NCI-H1417 treated with DMSO at 0.1 percent for 48 hours (cell line): ENCODE data around the gene NGEF.
"Not testable (repeated sequence)": the region's sequence is repeated elsewhere in the genome, so short reads cannot be mapped to it uniquely, and the experiment has no call there.

ENCODE experiments used
- DNase-seq: peaks from one replicate; lab custom pipeline; 2025; lab: John Stamatoyannopoulos, UW

Gene NGEF

DNA sequence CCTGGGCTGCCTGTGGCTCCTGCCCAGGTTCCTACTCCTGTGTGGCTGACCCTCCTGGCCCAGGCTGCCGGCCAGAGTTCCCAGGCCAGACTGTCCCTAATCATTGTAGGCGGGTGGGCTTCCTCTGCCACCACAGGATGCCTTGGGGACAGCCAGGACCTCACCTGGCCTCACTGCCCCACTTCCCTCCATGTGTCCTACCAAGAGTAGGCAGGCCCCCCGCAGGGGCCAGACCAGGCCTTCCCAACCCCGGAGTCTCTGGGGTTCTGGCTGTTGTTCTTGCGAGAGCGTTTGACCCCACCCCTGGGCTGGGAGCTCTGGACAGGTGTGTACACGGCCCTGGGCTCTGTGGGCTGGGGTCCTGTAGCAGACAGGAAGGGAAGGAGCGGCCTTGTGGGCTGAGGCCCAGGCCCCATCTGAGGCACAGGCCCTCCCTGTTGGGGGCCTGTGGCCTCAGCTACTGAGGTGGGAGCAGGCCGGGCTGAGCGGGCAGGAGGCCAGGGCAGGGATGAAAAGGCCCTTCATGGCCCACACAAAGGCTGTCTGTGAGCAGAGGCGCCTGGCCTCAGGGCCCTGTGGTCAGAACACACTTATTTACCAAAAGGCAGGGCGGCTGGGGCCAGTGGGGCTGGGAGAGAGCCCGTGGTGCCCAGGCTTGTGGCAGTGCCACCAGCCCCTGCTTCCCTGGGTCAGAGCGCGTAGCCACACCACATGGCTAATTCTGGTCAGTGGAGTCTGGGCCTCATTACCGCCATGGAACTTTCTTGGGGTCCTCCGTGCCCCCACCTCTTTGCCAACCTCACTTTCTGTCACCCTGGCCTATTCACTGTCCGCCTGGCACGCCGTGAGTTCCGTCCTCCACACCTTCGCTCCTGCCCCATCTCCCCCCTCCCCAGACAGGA, 141.0 kb downstream of the NGEF start:
- no peak for DNase-seq

DNA sequence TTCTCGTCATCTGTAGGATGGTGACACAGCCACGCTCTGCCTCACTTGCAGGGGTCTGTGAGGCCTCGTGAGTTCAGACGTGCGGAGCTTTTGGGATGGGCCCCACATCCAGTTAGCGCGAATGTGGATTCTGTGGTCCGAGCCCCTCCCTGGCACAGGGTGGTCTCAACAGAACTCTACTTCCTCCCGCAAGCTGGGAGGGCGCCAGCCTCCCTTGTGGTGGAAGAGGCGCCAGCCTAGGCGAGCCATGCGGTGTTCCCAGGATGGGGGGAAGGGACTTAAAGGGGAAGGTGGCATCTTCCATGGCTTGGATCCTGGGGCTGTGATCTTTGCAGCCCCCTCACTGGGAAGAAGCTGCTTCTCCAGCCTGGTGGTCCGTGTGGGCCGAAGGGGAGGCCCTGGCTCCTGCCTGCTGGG, 141.6 kb downstream of the NGEF start:
- no peak for DNase-seq

DNA sequence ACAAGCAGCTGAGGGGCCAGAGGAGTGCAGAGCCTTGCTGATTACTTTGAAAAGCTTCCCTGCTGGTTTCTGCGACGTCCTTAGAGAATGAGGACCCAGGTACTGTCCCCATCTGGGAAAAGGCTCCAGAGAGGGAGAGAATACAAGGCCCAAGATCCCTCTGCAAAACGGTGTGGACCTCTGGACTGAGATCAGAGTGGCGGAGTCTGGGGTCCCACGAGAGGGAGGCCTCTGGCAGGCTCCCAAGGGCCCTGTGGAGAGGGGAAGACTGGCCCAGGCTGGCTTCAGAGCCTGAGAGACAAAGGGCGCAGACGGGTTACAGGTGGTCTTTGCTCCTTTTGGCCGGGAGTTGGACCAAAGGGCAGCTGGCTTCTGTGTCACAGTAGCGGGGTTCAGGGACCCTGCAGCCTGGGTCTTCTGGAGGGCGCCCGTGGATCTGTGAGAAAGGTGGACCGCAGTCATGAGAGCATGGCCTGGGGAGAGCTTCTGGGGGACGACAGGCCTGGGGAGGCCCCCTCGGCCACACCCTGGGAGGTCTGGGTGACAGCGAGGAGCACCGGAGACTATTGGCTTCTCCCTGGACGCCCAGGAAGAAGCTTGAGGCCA, 142.2 kb downstream of the NGEF start:
- no peak for DNase-seq

DNA sequence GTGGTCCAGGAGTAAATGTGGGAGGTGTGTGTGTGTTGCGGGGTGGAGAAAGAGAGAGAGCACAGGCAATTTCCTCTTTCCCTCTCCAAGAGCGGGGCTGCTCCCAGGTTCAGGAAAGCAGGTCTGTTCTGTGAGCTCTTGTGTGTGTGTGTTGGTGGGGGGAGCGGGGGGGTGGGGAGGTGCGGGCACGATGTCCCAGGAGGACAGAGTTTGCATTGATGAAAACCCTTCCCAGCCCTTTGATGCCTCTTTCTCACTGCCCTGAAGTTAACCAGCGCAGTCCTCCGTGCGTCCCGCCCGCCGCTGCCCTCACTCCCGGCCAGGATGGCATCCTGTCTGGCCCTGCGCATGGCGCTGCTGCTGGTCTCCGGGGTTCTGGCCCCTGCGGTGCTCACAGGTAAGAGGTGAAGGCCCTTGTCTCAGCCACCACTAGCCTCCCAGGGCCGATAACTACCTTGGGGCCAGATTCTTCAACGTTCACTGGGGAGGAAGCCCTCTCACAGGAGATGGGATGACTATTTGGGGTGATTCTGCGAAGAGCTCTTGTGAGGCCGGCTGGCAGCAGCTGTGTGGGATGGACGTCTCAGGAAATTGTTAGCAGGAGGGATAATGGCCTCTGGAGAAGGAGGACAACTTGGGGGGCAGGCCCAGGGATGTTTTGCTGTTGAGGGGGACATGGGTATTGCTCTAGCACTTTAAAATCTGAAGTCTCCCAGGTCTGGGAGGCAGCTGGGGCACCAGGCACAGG, 142.9 kb downstream of the NGEF start, which contains the start of gene SNORC:
TSS of gene SNORC (plus strand) at position 247 of the 748 bp plus-strand sequence. CDS start at position 325, 78 bp downstream.
- no peak for DNase-seq

DNA sequence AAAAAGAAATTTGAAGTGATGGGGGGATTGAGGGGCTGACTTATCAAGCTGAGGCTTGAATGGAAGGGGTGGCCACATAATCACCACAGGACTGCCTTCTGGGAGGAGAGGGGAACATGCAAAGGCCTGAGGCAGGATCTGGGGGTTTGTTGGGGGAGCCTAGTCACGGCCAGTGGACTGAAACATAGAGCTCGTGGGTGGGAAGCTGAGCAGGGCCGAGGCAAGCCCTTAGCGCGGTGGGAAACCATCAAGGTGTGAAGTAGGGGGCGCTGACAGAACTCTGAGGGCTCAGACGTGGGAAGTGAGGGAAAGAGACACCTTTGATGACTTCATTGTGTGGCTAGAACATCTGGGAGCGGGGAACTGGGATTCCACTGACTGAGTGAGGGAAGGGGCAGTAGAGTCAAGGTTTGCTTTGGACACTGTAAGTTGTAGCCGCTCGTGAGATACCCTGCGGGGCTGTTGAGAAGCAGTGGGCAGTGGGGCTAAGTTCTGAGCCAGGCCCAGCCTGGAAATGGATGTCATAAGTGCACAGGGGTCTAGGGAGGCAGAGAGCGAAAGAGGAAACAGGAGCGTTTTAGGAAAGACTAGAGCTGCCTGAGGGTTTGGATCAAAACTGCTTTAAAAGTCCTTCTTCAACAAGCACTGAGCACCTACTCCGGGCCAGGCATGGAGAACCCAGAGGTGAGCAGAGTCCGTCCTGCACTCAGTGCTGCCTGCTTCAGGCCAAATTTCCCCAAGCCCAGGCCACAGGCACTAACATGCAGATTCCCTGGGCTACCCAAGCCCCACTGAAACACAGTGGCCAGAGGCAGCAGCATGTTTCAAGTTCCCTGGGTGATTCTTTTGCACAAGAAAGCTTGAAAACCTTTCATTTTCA, 143.7 kb downstream of the NGEF start:
- DNase-seq: no peak

DNA sequence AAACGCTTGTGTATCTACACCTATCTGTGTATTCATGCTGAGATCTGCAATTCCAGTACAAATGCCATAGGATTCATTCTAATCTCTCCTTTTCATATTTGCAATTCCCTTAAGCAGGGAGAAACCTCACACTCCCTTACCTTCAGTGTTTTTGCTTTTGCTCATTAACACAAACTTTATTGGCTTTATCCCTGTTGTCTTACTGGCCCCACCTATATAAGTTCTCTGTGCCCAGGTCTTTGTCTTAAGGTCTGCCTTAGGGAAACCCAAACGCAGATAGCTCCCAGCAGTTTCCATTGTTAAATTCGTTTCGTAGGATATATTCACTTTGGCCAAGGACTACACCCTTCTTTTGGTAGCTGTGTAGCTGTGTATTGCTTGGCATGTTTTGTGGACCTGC, 147.0 kb downstream of the NGEF start:
- no peak for DNase-seq

DNA sequence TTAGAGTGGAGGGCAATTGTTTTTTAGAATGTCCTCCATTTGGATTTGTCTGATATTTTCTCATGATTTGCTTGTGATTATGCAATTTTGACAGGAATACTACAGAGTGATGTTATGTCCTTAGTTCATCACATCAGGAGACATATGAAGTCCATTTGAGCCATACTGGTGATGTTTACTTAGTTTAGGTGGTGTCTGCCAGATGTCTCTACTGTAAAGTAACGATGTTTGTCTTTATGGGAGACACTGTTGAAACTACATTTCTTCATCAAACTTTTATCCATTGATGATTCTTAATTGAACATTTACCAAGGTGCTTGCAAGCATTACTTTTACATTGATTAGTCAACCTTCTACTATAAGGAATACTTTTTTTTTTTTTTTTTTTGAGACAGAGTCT, 147.9 kb downstream of the NGEF start:
- no peak for DNase-seq

DNA sequence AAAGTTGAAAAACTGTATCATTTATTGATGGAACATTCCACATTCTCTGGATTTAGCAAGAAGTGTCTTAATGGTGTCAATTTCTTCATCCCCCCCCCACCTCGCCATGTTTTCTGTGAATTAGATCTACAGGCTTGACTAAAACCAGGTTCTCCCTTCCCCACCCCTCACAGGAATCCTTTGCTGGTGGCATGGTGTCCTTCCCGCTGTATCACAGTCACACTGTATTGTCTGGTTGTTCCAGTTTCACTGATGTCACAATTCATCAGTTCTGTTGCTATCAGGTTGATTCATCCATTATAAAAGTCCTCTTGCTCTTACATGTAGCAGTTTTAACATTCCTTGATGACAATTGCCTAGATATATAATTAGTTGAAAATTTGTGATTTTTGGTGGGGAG, 149.1 kb downstream of the NGEF start:
- no peak for DNase-seq

DNA sequence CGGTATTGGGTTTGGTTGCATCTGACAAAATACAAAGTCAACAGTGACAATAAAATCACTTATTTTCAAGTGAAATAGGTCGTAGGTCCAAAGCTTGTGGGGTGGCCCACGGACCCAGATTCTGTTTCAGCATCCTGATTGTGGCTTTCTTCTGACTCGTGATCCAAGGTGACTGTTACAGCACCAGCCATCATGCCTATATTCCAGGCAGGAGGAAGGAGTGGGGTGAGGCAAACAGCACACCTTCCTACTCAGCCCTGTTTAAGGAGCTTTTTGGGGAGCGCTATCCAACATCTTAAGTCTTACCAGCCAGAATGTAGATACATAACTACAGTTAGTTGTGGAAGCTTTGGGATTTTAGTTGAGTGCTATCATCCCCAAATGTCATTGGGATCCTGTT, 151.7 kb downstream of the NGEF start:
- DNase-seq: no peak

DNA sequence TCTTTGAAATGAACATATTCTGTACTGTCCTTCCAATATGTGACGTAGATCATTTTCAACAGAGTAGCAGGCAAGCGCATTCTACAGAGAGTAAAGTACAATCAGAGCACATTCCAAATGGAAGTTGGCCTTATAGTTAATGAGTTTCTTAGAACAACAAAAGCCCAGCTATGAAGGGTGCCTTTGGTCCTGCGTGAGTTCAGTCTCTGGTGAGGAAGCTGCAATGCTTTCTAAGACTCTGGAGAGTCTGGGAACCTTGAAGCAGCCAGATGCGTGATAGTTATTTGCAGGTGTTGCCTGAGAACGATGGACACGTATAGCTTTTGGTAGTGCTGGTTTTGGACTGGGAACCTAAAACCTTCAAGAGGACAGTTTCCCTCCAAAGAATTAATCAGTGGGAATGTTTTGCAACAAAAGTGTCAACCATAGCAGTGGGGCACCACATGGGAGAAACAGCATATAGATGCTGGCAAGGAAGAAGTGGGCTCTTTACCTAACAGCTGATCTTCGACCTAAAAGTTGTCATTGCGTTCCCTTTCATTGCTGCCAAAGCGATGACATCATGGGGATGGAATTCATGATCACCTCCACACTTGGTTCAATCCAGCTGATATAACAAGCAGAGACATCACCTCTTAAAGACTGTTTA, 152.3 kb downstream of the NGEF start:
- DNase-seq: no peak

DNA sequence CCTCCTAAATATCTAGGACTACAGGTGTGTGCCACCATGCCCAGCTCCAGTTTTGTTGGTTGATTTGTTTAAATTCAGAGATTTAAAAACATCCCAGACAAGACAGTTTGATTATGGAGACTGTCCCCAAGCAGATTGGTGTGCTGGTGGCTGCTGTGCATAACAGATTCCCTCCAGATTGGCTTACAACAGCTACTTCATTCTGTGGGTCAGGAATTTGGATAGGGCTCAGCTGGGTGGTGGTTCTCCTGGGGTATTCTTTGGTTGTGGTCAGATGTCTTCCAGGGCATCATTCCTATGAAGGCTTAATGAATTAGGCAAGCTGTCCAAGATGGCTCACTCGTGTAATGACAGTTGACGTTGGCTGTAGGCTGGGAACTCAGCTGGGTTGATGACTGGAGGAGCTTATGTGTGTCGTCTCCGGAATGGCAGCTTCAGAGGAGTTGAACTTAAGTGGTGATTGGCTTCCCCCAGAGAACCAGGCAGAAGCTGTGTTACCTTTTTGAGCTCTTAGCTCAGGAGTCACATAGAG, 153.6 kb downstream of the NGEF start:
- DNase-seq: no peak

DNA sequence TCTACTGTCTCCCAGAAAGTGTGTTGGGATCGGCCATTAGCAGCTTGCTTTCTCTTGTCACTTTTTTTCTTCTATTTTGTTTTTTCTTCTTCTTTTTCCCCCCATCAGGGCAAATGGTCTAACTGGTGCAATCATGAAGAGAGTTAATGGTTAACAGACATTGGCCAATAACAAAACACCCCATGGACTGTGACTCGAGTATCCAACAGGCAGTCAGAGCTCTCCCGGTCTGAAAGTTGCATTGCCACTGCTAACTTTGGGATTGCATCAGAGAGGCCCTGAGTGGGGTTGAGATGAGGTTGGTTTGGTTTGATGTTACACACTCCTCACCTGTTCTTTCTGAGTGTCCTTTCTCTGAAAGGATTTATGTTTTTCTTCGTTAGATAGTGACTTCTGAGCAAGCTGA, 155.9 kb downstream of the NGEF start:
- DNase-seq: no peak

DNA sequence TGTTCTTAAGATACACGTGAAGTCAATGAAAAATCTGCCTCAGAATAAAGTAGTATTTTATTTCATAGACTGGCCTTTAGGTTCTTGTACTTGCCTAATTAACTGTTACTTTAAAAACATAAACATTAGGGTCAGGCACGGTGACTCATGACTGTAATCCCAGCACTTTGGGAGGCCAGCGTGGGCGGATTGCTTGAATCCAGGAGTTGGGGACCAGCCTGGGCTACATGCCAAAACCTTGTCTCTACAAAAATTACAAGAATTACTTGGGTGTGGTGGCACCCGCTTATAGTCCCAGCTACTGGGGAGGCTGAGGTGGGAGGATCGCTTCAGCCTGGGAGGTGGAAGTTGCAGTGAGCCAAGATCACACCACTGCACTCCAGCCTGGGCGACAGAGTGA, 159.0 kb downstream of the NGEF start:
- DNase-seq: no peak

DNA sequence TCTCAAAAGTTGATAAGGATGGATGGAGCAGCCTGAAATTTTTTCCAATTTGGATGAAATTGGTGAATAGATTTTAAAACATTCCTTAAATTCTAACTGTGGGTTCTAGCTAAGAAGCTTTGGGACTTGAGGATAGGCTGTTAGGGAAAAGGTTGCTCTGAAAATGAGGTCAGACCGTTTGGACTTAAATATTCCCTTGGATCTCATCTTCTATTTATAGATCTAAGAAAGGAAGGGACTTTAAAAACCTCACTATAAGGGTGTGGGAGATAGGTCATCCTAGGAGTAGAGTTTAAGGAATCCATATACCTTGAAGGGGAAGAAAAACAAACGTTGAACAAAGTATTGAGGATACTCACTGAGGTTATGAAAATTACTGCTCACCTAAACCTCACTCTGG, 160.4 kb downstream of the NGEF start:
- DNase-seq: no peak

DNA sequence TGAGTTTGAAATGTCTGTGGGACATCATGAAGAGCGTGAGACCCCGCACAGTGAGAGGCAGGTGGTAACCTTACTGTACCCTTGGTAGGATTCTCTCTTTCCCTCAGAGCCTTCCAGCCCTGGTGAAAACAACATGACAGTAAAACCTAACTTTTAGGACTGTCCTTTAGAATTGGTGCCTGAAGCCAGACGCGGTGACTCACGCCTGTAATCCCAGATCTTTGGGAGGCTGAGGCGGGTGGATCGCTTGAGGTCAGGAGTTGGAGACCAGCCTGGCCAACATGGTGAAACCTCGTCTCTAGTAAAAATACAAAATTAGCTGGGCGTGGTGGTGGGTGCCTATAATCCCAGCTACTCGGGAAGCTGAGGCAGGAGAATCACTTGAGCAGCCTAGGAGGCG, 161.0 kb downstream of the NGEF start:
- DNase-seq: not testable (repeated sequence)

DNA sequence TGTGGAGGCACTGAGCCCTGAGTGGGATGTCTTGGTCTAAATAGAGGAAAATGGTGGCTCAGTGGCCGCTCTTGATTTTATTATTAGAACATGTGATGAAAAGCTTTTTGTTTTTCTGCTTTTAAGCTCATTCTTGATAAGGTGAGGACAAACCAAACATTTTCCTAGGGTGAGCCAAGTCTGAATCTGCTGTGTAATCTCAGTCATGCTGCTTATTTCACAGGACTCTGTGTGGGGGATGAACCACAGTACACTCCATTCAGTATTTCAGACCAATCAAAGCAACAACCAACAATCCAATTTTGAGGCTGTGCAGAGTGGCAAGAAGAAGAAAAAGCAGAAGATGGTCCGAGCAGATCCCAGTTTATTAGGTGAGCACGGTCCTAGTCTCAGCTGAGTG, 163.0 kb downstream of the NGEF start:
- DNase-seq: no peak

DNA sequence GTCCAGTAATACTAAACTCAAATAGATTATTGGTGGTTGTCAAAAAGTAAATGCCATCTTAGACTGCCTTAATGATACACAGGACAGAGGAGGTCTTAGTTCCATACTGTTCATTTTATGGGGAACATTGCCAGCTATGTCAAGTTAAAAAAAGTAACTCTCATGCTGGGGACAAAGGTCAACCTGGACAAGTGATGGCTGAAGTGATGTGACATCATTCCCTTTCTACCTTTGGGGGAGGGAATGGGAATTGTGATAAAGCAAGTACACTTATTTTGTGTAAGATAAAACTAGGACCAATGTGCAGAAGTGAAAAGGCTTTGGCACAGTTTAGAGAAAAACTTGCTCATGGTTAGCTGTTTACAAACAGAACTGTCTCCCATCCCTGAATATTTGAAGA, 167.0 kb downstream of the NGEF start:
- no peak for DNase-seq

DNA sequence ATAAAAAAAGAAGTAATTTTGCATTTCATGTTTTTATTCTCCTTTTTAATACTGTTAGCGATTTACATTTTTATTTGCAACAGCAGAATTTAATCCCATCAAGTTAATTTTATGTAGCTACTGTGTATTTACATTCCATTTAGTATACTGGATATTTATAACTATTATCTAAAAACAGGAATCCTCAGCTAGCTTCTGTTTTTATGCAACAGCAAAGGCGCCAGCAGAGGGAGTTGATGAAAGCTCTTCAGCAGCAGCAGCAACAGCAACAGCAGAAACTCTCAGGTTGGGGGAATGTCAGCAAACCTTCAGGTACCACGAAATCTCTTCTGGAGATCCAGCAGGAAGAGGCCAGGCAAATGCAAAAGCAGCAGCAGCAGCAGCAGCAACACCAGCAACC, 169.2 kb downstream of the NGEF start:
- DNase-seq: no peak

DNA sequence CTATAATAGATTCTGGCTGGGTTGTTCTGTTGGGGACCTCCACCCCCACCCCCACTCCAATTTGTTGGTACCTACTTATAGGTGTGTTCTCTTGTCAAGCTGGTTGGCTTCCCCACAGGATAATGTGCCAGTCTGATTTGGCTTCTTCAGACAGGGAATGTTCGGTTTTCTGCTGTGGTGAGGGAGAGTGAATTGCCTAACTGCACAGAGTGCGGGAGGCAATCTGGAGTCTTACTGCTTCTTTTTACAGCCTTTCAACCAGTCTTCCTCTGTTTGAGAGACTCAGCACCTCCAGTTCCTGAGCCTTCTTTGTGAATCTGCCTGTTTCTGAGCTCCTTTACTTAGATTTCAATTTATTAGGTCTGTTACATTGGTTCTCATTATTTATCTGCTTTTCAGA, 170.4 kb downstream of the NGEF start:
- no peak for DNase-seq

DNA sequence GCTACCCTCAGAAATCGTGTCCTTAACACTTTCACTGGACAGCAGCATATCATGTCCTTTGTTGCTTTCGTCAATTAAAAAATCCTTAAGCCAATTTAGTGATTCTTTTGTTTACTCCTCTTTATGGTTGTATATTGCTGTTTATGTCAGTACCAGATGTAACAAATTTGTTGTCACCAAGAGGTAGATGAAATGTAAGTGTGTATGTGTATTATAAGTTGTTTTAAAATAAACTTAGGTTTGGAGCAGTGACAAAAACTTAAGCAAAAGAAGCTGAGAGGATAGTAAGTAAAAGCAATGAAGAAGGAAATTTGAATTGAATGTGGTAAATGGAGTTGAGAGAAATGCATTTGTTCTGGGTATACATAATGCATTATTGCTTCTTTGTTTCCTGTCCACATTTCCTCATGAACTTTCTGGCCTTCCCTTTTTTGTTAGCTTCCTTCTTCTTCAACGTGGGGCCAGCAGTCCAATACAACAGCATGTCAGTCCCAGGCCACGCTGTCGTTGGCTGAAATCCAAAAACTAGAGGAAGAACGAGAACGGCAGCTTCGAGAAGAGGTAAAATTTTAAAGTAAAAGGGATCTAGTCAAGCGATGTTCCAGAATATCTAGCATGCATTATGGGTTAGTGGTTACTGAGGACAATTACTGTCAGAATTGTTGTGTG, 173.5 kb downstream of the NGEF start:
- DNase-seq: no peak
